Measurements from ENCODE around the gene CEACAM8.

- no peak for TF ChIP-seq GATA2 (IDR thresholded peaks at IDR 0.05; ENCODE audit: low read depth, low read length)
- no peak for TF ChIP-seq GATA3 (IDR thresholded peaks at IDR 0.05; ENCODE audit: low read depth, low read length)
Observed at GRCh38 chr19:42555317-42555716, 39.4 kb downstream of the CEACAM8 start.
